GM21786 (cell line): ENCODE results near the gene PUM2.

Experiments
- ATAC-seq: cut with Tn5 transposase; IDR thresholded peaks from one replicate; pipeline ENCODE4 v1.9.1; 2021; ENCODE audit not compliant: unreplicated experiment

Gene PUM2

GRCh38 chr2:20348542-20348941 lies 2.1 kb downstream of the PUM2 start:
- ATAC-seq, result no peak

GRCh38 chr2:20346565-20347381 lies 3.9 kb downstream of the PUM2 start:
- ATAC-seq, result no peak

DNA sequence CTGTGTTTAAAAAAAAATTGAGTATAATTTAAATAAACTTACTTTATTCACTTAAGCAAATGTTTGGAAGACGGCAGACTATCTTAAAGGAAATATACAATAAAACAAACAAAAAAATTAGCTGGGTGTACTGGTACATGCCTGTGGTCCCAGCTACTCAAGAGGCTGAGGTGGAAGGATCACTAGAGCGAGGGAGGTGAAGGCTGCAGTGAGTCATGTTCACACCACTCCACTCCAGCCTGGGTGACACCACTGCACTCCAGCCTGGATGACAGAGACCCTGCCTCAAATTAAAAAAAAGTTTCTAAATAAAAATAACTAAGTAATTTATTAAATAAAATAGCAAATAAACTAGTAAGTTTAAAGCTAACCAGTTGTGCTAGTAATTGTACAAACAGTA lies 7.5 kb downstream of the PUM2 start:
- no peak for ATAC-seq

DNA sequence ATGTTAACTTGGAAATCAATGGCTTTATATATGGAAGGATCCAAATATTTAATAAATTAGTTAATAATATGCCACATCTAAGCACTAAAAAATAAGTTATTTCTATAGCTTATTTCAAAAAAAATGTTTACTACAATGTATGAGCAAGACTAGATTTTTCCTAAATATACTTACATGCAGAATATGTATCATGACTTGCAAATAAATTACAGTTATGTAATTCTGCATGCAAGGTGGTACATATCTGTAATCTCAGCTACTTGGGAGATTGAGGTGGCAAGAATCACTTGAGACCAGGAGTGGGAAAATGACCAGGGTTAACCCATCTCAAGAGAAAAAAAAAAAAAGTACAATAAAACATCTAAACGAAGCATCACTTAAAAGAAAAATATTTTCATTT lies 11.6 kb downstream of the PUM2 start:
- no peak for ATAC-seq

GRCh38 chr2:20334605-20335203 lies 15.9 kb downstream of the PUM2 start:
- no peak for ATAC-seq

DNA sequence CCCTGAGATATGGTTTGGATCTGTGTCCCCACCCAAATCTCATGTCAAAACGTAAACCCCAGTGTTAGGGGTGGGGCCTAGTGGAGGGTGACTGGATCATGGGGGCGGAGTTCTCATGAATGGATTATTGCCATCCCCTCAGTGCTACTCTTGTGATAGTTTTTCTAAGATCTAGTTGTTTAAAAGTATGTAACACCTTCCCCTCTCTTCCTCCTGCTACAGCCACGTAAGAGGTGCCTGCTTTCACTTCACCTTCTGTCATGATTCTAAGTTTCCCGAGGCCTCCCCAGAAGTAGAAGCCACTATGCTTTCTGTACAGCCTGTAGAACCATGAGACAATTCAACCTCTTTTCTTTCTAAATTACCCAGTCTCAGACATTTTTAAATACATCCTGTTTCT lies 16.9 kb downstream of the PUM2 start:
- ATAC-seq, result peak; percentile 58

DNA sequence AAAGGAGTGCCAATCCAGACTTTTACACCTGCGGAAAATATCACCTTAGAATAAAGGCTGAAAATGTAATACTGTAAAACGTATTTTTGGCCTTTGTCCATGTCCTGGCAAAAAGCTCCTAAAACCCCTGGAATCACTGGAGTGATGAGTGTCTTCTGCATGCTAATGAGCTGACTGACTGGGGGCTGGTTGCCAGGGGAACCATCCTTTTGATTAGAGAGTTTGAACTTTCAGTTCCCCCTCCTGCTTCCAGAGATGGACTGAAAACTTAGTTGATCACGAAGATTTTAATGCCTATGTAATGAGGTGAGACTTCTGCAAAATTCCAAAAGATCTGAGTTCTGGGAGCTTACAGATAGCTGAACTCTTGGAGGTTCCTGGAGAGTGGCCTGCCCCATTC lies 20.5 kb downstream of the PUM2 start:
- no peak for ATAC-seq

DNA sequence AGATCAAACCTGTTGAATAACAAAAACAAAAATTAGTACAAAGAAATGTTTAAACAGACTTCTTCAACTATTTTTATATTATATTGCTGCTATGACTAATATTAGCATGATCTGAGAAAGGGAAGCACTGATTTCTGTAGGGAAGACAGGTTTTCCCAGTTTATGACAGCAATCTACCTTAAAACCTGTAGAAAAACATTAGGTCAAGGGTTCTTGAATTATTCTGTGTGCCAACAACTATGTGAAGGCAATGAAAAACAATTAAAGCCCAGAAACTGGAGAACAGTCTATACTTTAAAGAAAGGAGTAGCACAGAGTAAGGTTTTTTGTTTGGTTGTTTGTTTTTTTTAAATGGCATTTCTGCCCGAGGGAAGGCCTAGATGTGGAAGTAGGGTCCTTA lies 23.3 kb downstream of the PUM2 start:
- ATAC-seq, result no peak

- peak; percentile 88 for ATAC-seq
Observed at GRCh38 chr2:20326163-20326780, 24.4 kb downstream of the PUM2 start.

GRCh38 chr2:20322527-20323300 lies 27.9 kb downstream of the PUM2 start:
- ATAC-seq, result no peak

DNA sequence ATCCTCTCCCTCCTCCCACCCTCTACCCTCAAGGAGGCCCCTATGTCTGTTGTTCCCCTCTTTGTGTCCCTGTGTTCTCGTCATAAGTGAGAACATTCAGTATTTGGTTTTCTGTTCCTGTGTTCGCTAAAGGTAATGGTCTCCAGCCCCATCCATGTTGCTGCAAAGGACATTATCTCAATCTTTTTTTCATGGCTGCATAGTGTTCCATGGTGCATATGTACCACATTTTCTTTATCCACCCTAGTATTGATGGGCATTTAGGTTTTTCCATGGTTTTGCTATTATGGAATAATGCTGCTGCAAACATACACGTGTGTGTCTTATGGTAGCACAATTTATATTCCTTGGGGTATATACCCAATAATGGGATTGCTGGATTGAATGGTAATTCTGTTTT lies 33.0 kb downstream of the PUM2 start:
- no peak for ATAC-seq

DNA sequence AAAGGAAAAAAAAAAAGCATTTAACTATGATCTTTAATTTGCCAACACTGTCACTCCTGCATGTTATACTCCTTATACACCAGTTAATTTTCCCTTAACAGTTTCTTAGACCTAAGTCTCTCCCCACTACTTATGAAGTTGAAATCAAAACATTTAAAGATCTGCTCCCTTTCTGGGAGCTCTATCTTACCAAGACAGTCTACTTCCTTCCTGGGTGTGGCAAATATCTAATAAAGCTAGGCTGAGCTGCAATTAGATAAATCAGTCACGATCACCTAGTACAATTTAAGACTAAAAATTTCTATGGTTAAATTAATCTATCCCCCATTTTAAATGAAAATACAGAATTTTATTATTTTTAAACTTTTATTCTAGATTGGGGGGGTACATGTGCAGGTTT lies 33.4 kb downstream of the PUM2 start:
- no peak for ATAC-seq

DNA sequence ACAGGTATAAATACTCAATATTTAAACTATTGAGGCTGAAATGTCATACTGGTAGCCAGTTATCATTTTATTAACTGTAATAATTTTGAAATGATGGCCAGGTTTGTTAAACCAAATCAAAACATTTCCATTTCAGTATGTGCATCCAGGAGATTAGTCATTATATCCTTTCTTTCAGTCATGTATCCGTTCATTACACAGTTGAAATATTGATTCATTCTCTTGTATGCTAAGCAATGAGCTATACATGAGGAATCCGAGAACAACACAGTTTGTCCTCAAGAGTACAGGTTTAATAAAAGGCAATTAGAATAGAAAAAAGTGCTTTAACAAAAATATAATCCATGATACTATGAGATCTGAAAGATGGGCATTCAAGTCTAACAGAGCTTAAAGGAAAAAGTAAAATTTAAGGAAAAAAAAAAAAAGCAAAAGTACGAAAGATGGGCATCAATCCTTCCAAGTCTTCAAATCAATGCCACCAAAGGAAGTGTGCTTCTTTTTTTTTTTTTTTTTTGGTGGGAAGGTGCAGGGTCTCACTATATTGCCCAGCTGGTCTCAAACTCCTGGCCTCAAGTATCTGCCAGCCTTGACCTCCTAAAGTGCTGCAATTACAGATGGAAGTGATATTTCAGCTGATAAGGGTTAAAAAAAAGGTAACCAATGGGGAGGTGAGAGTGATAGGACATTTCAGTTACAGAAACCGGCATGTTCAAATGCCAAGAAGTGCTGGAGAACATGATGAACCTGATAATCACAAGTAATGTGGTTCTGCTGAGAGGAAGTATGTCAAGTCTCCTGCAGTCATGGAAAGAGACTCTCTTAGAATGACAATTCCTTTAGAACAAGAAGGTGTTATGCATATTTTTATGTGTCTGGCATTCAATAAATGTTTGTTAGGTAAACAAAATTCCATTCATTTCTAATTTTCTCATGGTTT lies 35.8 kb downstream of the PUM2 start:
- no peak for ATAC-seq

DNA sequence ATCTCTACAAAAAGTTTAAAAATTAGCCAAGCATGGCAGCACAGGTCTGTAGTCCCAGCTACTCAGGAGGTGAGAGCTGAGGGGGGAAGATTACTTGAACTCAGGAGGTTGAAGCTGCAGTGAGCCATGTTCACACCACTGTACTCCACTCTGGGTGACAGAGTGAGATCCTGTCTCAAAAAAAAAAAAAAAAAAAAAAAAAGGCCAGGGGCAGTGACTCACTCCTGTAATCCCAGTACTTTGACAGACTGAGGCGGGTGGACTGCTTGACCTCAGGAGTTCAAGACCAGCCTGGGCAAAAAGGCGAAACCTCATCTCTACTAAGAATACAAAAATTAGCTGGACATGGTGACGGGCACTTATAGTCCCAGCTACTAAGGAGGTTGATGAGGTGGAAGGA lies 37.0 kb downstream of the PUM2 start:
- no peak for ATAC-seq

DNA sequence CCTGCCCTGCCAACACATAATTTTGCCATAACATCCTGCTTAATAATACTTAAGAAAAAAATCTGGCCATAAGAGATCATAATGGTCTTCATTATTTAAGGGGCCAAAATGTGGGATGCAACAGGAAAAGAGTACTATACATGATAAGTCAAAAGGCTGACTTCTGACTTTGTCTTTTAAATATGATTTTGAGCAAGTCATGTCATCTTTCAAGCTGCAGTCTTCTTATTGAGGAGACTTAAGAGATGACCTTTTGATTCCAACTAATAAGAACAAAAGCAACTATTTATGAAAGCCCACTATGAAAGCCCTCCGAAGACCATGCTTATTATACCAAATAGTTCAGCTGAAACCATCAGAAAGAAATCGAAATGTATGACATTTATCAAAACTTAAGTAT lies 41.6 kb downstream of the PUM2 start:
- ATAC-seq, result no peak

DNA sequence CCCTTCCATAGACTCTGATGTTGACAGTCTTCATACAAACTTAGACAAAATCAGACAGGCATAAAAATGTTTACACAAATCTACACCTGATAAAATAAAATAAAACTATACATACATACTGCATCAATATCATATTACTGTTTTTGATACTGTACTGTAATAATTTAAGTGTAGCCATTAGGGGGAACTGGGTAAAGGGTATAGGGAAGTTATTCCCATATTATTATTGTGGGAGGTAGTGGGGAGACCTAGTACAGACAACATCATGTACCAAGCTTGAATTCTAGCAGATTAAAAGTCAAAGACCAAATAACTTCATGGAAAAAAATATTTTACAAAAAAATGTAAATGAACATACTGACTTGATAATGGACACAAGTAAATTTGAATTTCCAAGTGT lies 43.3 kb downstream of the PUM2 start:
- no peak for ATAC-seq

DNA sequence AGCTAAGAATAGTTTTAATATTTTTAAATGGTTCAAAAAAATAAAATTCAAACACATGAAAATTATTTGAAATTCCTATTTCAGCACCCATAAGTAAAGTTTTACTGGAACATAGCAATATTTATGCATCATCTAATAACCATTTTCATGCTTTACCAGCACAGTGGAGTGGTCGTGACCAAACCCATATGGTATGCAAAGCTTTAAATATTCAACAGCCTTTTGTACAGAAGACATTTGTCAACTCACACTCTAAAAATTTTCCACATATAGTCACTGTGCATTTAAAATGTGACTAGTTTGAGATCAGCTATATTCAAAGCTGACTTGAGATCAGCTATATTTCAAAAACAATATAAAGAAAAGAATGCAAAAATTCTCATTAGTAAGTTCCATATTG lies 46.2 kb downstream of the PUM2 start:
- no peak for ATAC-seq

GRCh38 chr2:20303966-20304365 lies 46.7 kb downstream of the PUM2 start:
- no peak for ATAC-seq

- no peak for ATAC-seq
Observed at GRCh38 chr2:20302019-20302418, 48.6 kb downstream of the PUM2 start.

DNA sequence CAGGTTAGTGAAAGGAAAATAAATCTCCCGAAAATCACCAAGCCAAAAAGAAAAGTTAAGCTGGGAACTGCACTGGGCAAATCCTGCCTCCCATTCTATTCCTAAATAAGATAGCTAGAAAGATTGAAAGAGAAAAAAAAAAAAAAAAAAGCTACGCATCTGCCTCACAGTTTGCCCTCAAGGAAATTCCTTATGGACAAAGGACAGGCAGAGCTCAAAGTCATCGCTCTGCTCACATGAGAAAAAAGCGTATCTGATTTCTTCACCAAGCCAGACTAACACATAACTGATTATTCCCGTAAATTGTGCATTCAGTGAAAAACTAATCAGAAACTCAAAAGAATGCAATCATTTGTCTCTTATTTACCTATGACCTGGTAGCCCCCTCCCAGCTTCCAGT lies 50.0 kb downstream of the PUM2 start:
- no peak for ATAC-seq

DNA sequence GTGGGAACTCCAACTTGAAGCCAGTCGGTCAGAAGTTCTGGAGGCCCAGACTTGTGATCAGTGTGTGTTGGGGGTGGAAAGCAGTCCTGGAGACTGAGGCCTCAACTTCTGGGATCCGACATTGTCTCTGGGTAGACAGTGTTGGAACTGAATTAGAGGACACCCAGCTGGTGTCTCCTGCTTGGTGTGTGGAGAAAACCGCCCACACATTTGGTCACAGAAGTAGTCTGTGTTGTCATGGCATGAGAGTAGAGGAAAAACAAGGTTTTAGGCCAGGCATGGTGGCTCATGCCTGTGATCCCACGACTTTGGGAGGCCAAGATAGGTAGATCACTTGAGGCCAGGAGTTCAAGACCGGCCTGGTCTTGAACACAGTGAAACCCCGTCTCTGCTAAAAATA lies 51.5 kb downstream of the PUM2 start:
- no peak for ATAC-seq
